Kidney (tissue), 14 donors: ENCODE results near the gene HAX1. TPM values are rescaled to one million over a fixed set of nuclear protein-coding genes. Genes with fewer than 3 reads are reported as not detected.
"Not testable (repeated sequence)": the region's sequence is repeated elsewhere in the genome, so short reads cannot be mapped to it uniquely, and the experiment has no call there.

ENCODE experiments used
- DNase-seq, 5 donors: peaks; one replicate each; pipeline ENCODE4 v3.0.0-alpha.2; 2013 to 2020
- FAIRE-seq: peaks from 2 replicates; lab custom pipeline; 2012; peaks lifted over from hg19 to GRCh38; lab: Jason Lieb, UNC
- H3K27ac ChIP-seq, 2 donors: one replicate each; pipeline ENCODE4 v1.7.0; 2013; ENCODE audit warnings: low read depth in 2 of 2, low read length in 2 of 2, inconsistent platforms in 1 of 2
- H3K27me3 ChIP-seq: one replicate; pipeline ENCODE4 v1.7.1; 2013; ENCODE audit warnings: low read length, inconsistent platforms; ENCODE audit not compliant: control insufficient read depth, insufficient read depth
- H3K36me3 ChIP-seq, 3 donors: one replicate each; pipeline versions ENCODE4 v1.7.0 to v1.7.1; 2013; ENCODE audit warnings: low read length in 3 of 3, control low read depth in 1 of 3, inconsistent platforms in 1 of 3; ENCODE audit not compliant: insufficient read depth in 3 of 3, control insufficient read depth in 2 of 3
- H3K4me1 ChIP-seq, 3 donors: one replicate each; pipeline versions ENCODE4 v1.7.0 to v1.7.1; 2013; ENCODE audit warnings: low read length in 3 of 3, inconsistent platforms in 1 of 3, low read depth in 1 of 3; ENCODE audit not compliant: control insufficient read depth in 2 of 3, insufficient read depth in 2 of 3
- H3K4me3 ChIP-seq, 3 donors: one replicate each; pipeline versions ENCODE4 v1.7.0 to v1.8.1; 2013; ENCODE audit warnings: low read length in 3 of 3, control low read depth in 1 of 3, inconsistent platforms in 1 of 3
- H3K9ac ChIP-seq, 3 donors: one replicate each; pipeline versions ENCODE4 v1.7.0 to v1.7.1; 2013; ENCODE audit warnings: low read length in 3 of 3, control low read depth in 1 of 3, inconsistent platforms in 1 of 3
- H3K9me3 ChIP-seq, 3 donors: one replicate each; pipeline versions ENCODE4 v1.7.0 to v1.7.1; 2013; ENCODE audit warnings: low read length in 3 of 3, control low read depth in 1 of 3, inconsistent platforms in 1 of 3; ENCODE audit not compliant: control insufficient read depth in 2 of 3, insufficient read depth in 1 of 3
- CTCF ChIP-seq: IDR thresholded peaks from 3 replicates; pipeline ENCODE4 v1.5.1; 2012; ENCODE audit warnings: mild to moderate bottlenecking, moderate library complexity, borderline replicate concordance; ENCODE audit not compliant: insufficient read depth; ENCODE audit errors: extremely low read depth
- intact Hi-C: fragments of 100-400 bp; cut with DNase I; formaldehyde crosslinking; loops from one replicate; pipeline ENCODE4 v1.11.1; 2022
- polyA plus RNA-seq: library from polyadenylated mRNA; stranded (reverse); fragments of 350-450 nt; fragmentation: Illumina TruSeq; extraction: RNeasy Lipid Tissue Mini Kit (QIAGEN cat#74804); gene quantifications from one replicate; pipeline ENCODE4 v1.2.3, GENCODE V29; 2014; ENCODE audit warnings: low read depth, low replicate concordance; ENCODE audit not compliant: insufficient read depth
- total RNA-seq: library from RNA; stranded (reverse); fragmentation: NEBNext Ultra II Directional; extraction: Animal tissue kit (Norgen Biotek cat#: 25700); gene quantifications from one replicate; pipeline ENCODE4 v1.2.1, GENCODE V29; 2021
- donor health status: control.
- donor health status: control.
- donor health status: control.
- donor health status: control.
- donor health status: control.
- donor health status: DM: yes; HTN: yes; CAD: no.
- donor health status: Normal renal cell carcinoma (clear cell type).

HAX1 gene
- total and polyA plus RNA-seq, 2 donors from 2014 or later: 74.8 to 153 TPM

GRCh38 chr1:154301582-154301981, 29.2 kb downstream of the HAX1 start:
- no peak for TF ChIP-seq CTCF
- Histone ChIP-seq H3K9me3 (no peaks in the 10 kb centered on the region), H3K4me3 (no peak overlapping the region), H3K27me3 (no peaks in the 10 kb centered on the region), H3K36me3 (no peaks in the 10 kb centered on the region), H3K27ac (no peak overlapping the region), H3K4me1 (no peaks in the 10 kb centered on the region), H3K9ac (no peak overlapping the region)
- DNase-seq (no peak), FAIRE-seq (no peak)
- intact Hi-C loops: no loop called here

DNA sequence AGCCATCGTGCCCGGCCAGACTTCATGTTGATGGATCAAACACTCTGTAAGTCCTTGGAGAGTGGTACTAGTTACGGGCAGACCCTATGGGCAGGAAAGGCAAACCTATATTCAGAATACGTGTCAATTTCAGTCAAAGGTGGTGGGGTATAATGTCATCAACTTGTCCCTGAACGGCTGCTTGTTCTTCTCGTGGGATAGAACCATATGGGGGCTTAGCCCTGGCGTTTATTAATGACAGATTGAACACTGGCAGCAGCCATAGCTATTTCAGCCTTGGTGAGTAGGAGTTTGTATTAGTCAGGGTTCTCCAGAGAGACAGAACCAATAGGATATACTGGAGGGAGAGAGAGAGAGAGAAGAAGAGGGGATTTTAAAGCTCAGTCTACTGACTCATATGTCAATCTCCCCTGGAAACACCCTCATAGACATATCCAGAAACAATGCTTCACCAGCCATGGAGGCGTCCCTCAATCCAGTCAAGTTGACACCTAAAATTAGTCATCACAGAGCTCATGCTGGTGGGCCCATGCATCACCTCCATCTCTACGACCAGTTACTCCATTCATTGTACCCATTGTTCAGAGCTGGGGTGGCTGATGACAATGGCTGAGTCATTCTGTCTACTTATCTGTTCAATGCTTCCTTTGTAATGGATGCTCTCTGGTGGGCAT, 32.4 kb downstream of the HAX1 start:
- H3K27ac ChIP-seq: no peak overlapping the region
- no peak overlapping the region for H3K9ac ChIP-seq
- no peaks in the 10 kb centered on the region for H3K27me3 ChIP-seq
- no peak overlapping the region for H3K4me3 ChIP-seq
- FAIRE-seq (no peak), DNase-seq (no peak)
- intact Hi-C loops: no loop called here
- no peak for TF ChIP-seq CTCF
- H3K36me3 ChIP-seq: no peaks in the 10 kb centered on the region
- no peaks in the 10 kb centered on the region for H3K9me3 ChIP-seq
- H3K4me1 ChIP-seq: no peaks in the 10 kb centered on the region

DNA sequence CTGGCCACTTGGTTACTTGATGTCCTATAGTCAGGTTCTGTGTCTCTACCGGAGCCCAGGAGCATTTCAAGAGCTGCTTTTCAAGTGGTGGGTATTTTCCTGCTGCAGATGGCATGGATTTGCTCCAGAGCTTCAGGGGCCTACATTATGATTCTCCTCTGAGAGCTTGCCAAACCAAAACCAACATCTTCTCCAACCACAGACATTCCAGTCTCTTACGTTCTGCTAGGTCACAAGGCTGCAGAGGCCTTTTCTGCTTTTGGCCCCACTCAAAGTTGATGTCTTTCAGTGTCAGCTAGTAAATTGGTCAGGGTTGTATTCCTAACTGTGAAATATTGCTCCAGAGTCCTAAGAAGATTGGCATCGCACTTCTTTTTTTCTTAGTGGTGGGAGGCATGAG, 33.7 kb downstream of the HAX1 start:
- DNase-seq (no peak), FAIRE-seq (no peak)
- intact Hi-C loops: no loop called here
- no peaks in the 10 kb centered on the region for H3K9me3 ChIP-seq
- no peak for TF ChIP-seq CTCF
- no peak overlapping the region for H3K9ac ChIP-seq
- no peaks in the 10 kb centered on the region for H3K4me1 ChIP-seq
- H3K27ac ChIP-seq: no peak overlapping the region
- H3K27me3 ChIP-seq: no peaks in the 10 kb centered on the region
- no peak overlapping the region for H3K4me3 ChIP-seq
- no peaks in the 10 kb centered on the region for H3K36me3 ChIP-seq

DNA sequence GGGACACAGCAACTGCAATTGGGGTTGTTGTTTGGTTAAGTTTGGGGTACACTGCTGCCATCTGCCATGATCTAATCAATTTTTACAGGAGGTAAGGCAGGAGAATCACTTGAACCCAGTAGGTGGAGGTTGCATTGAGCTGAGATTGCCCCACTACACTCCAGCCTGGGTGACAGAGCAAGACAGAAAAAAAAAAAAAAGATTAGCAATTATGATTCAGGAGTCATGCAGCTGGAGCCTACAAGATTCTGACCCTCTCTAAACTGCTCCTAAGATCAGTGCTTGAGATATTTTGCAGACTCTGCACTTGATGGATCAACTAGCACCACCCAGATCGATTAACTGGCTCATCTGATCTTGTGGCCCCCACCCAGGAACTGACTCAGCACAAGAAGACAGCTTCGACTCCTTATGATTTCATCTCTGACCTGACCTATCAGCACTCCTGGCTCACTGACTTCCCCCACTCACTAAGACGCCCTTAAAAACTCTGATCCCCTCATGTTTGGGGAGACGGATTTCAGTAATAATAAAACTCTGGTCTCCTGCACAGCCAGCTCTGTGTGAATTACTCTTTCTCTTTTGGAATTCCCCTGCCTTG, 35.3 kb downstream of the HAX1 start:
- H3K36me3 ChIP-seq, H3K27me3 ChIP-seq, FAIRE-seq, H3K9me3 ChIP-seq, H3K4me1 ChIP-seq, H3K27ac ChIP-seq, H3K9ac ChIP-seq, DNase-seq, intact Hi-C loops, H3K4me3 ChIP-seq: not testable (repeated sequence)

DNA sequence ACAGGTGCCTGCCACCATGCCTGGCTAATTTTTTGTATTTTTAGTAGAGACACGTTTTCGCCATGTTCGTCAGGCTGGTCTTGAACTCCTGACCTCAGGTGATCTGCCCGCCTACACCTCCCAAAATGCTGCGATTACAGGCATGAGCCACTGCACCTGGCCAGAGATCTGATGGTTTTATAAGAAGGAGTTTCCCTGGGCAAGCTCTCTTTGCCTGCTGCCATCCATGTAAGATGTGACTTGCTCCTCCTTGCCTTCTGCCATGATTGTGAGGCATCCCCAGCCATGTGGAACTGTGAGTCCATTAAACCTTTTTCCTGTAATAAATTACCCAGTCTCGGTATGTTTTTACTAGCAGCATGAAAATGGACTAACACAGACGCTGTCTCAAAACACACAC, 36.7 kb downstream of the HAX1 start:
- H3K4me3 ChIP-seq, intact Hi-C loops, H3K36me3 ChIP-seq, FAIRE-seq, H3K27ac ChIP-seq, H3K27me3 ChIP-seq, H3K9me3 ChIP-seq, H3K4me1 ChIP-seq, DNase-seq, H3K9ac ChIP-seq: not testable (repeated sequence)
